OCI-LY7 (cell line): ENCODE results near the gene CENPN.

ENCODE experiments used
- CTCF ChIP-seq: fragments of 200-600 bp; sonication (generic); conservative IDR thresholded peaks from 2 replicates; pipeline ENCODE4 v1.5.1; 2014; ENCODE audit warnings: mild to moderate bottlenecking, antibody characterized with exemption, low read length, moderate library complexity, mixed read lengths
- EZH2phosphoT487 ChIP-seq: fragments of 200-600 bp; sonication (generic); IDR thresholded peaks from 2 replicates; pipeline ENCODE4 v1.6.1; 2018; ENCODE audit warnings: low read depth, borderline replicate concordance, mild to moderate bottlenecking, mixed run types, antibody characterized with exemption, low read length, moderate library complexity, mixed read lengths

GRCh38 chr16:81003064-81003463, 4.0 kb upstream of the CENPN start:
- TF ChIP-seq CTCF (no peak), EZH2phosphoT487 (no peak)
